K562 treated with DMSO at 1 percent for 12 hours (cell line): ENCODE measurements around the gene CFAP97. TPM values are rescaled to one million over a fixed set of nuclear protein-coding genes. Genes with fewer than 3 reads are reported as not detected.

ENCODE experiments used
- total RNA-seq: library from RNA; unstranded; fragments of 300-600 nt; gene quantifications from 2 replicates; pipeline ENCODE4 v1.2.3, GENCODE V29; 2022; ENCODE audit not compliant: insufficient read depth

The CFAP97 gene
- total RNA-seq: 4.5 and 16.7 TPM in 2 replicates

GRCh38 chr4:185203486-185204237 lies at the start of gene CFAP97:
CFAP97 (minus strand) TSS chr4:185204000; CDS start chr4:185191196, 12,804 bp downstream.

GRCh38 chr4:185209031-185209851 lies 5.4 kb upstream of the CFAP97 start, which contains the start of gene SNX25:
SNX25 (plus strand) TSS chr4:185209598; CDS start chr4:185209827, 229 bp downstream.

GRCh38 chr4:185142912-185143600 lies 60.7 kb downstream of the CFAP97 start, which contains the start of gene SLC25A4:
SLC25A4 (plus strand) TSS chr4:185143266; CDS start chr4:185143373, 107 bp downstream.

Other genes with a start within 250 kb of the CFAP97 start
- gene HELT, start 185.5 kb downstream of the CFAP97 start, total RNA-seq: not detected in 2 replicates
- 29.1 and 33.6 TPM in 2 replicates for gene SLC25A4, start 60.7 kb downstream of the CFAP97 start, total RNA-seq
- 5.3 and 15.5 TPM in 2 replicates for gene SNX25, start 5.6 kb upstream of the CFAP97 start, total RNA-seq
- gene LRP2BP, start 191.9 kb upstream of the CFAP97 start, total RNA-seq: 0.35 and 0.67 TPM in 2 replicates
- 6.8 and 12.1 TPM in 2 replicates for gene ANKRD37, start 192.8 kb upstream of the CFAP97 start, total RNA-seq
- 9.5 and 11.4 TPM in 2 replicates for gene UFSP2, start 222.0 kb upstream of the CFAP97 start, total RNA-seq